Activated CD4-positive, alpha-beta memory T cell treated with anti-CD3 and anti-CD28 coated beads, Interleukin-2, amount 10 ng/mL, durations not matched to agents 7 days and 5 days (primary cell): ENCODE data around the gene LRRC70. TPM values are rescaled to one million over a fixed set of nuclear protein-coding genes. Genes with fewer than 3 reads are reported as not detected.
"Not testable (repeated sequence)": the region's sequence is repeated elsewhere in the genome, so short reads cannot be mapped to it uniquely, and the experiment has no call there.

Experiments
- CTCF ChIA-PET: fragments of 350-600 bp; sonication (Branson Sonifier 250); formaldehyde crosslinking; loops from one replicate; lab custom pipeline; 2021; ENCODE audit warnings: antibody characterized with exemption, inconsistent platforms; lab: Charles Lee
- POLR2A ChIA-PET: fragments of 350-600 bp; sonication (Branson Sonifier 250); formaldehyde crosslinking; loops from one replicate; lab custom pipeline; 2021; ENCODE audit warnings: antibody characterized with exemption; lab: Charles Lee
- DNase-seq: peaks from one replicate; pipeline ENCODE4 v3.0.0-alpha.2; 2020
- H3K27ac Mint-ChIP-seq: one replicate; pipeline ENCODE4 v1.8.0; 2021; ENCODE audit warnings: mild to moderate bottlenecking, mixed read lengths
- H3K27me3 Mint-ChIP-seq: one replicate; pipeline ENCODE4 v1.8.0; 2021; ENCODE audit warnings: mixed read lengths
- H3K36me3 Mint-ChIP-seq: one replicate; pipeline ENCODE4 v1.8.0; 2021; ENCODE audit warnings: low read depth, mixed read lengths
- H3K4me1 Mint-ChIP-seq: one replicate; pipeline ENCODE4 v1.8.0; 2021; ENCODE audit warnings: mixed read lengths
- H3K4me3 Mint-ChIP-seq: one replicate; pipeline ENCODE4 v1.8.0; 2021; ENCODE audit warnings: mild to moderate bottlenecking, mixed read lengths
- H3K9me3 Mint-ChIP-seq: one replicate; pipeline ENCODE4 v1.8.0; 2021; ENCODE audit warnings: mixed read lengths
- total RNA-seq, 2 experiments: library from RNA; stranded (reverse); gene quantifications; one replicate each; pipeline ENCODE4 v1.2.3, GENCODE V29; 2021

LRRC70 gene
- total RNA-seq, 2 experiments from 2014 or later: 0.95 to 1.2 TPM

- Mint-ChIP-seq H3K36me3 (peaks cover 38% of the 10 kb centered on the region), H3K4me1 (no peaks in the 10 kb centered on the region), H3K27ac (no peak overlapping the region), H3K9me3 (peaks cover 7% of the 10 kb centered on the region), H3K4me3 (no peak overlapping the region), H3K27me3 (no peaks in the 10 kb centered on the region)
- CTCF ChIA-PET: no interaction called here
- no peak for DNase-seq
- POLR2A ChIA-PET: interaction anchor here (0.6 kb wide), 1 partner anchor 44 kb away, joined by 3 read pairs; no protein-coding TSS in a partner anchor
These were observed 16.7 kb upstream of the LRRC70 start for GRCh38 chr5:62561896-62562295.

- CTCF ChIA-PET: no interaction called here
- POLR2A ChIA-PET: no interaction called here
- H3K27ac Mint-ChIP-seq: no peak overlapping the region
- H3K4me3 Mint-ChIP-seq: no peak overlapping the region
- peaks cover 39% of the 10 kb centered on the region for H3K36me3 Mint-ChIP-seq
- H3K9me3 Mint-ChIP-seq: peaks cover 12% of the 10 kb centered on the region
- DNase-seq: no peak
- no peaks in the 10 kb centered on the region for H3K4me1 Mint-ChIP-seq
- no peaks in the 10 kb centered on the region for H3K27me3 Mint-ChIP-seq
These were observed 15.8 kb upstream of the LRRC70 start for GRCh38 chr5:62562867-62563266.

GRCh38 chr5:62564101-62564500, 14.5 kb upstream of the LRRC70 start:
- ChIA-PET POLR2A (no interaction called here), CTCF (no interaction called here)
- H3K27ac Mint-ChIP-seq: no peak overlapping the region

GRCh38 chr5:62565740-62566139, 12.9 kb upstream of the LRRC70 start:
- H3K27me3 Mint-ChIP-seq, H3K27ac Mint-ChIP-seq, H3K4me1 Mint-ChIP-seq, DNase-seq, POLR2A ChIA-PET, CTCF ChIA-PET, H3K4me3 Mint-ChIP-seq: not testable (repeated sequence)
- peaks cover 52% of the 10 kb centered on the region for H3K36me3 Mint-ChIP-seq
- H3K9me3 Mint-ChIP-seq: peaks cover 22% of the 10 kb centered on the region

More at GRCh38 chr5:62564101-62564500, 14.5 kb upstream of the LRRC70 start:
- H3K36me3 Mint-ChIP-seq: peaks cover 50% of the 10 kb centered on the region
- peaks cover 4% of the 10 kb centered on the region for H3K4me1 Mint-ChIP-seq
- H3K9me3 Mint-ChIP-seq: peaks cover 20% of the 10 kb centered on the region
- H3K27me3 Mint-ChIP-seq: no peaks in the 10 kb centered on the region
- DNase-seq: no peak
- no peak overlapping the region for H3K4me3 Mint-ChIP-seq

- ChIA-PET POLR2A (no interaction called here), CTCF (no interaction called here)
- no peak overlapping the region for H3K27ac Mint-ChIP-seq
- H3K36me3 Mint-ChIP-seq: peaks cover 42% of the 10 kb centered on the region
- DNase-seq: no peak
- H3K27me3 Mint-ChIP-seq: no peaks in the 10 kb centered on the region
- no peak overlapping the region for H3K4me3 Mint-ChIP-seq
- H3K9me3 Mint-ChIP-seq: peaks cover 22% of the 10 kb centered on the region
- H3K4me1 Mint-ChIP-seq: peaks cover 7% of the 10 kb centered on the region
These were observed 10.5 kb upstream of the LRRC70 start for GRCh38 chr5:62568143-62568542.

GRCh38 chr5:62568800-62569432, 9.7 kb upstream of the LRRC70 start:
- POLR2A ChIA-PET: interaction anchor here (0.7 kb wide), 1 partner anchor 150 kb away, joined by 3 read pairs; no protein-coding TSS in a partner anchor
- DNase-seq: no peak
- Mint-ChIP-seq H3K4me1 (peaks cover 7% of the 10 kb centered on the region), H3K27me3 (no peaks in the 10 kb centered on the region), H3K4me3 (no peak overlapping the region), H3K27ac (no peak overlapping the region), H3K36me3 (peaks cover 42% of the 10 kb centered on the region), H3K9me3 (peaks cover 22% of the 10 kb centered on the region)
- CTCF ChIA-PET: interaction anchor here (0.5 to 1.0 kb wide), 2 partner anchors 125 to 1242 kb away, joined by 3 to 4 read pairs; no protein-coding TSS in a partner anchor

GRCh38 chr5:62569470-62569869, 9.1 kb upstream of the LRRC70 start:
- peaks cover 12% of the 10 kb centered on the region for H3K4me1 Mint-ChIP-seq
- no peak overlapping the region for H3K27ac Mint-ChIP-seq
- peaks cover 22% of the 10 kb centered on the region for H3K9me3 Mint-ChIP-seq
- H3K4me3 Mint-ChIP-seq: no peak overlapping the region
- H3K27me3 Mint-ChIP-seq: no peaks in the 10 kb centered on the region
- DNase-seq: no peak
- ChIA-PET POLR2A (no interaction called here), CTCF (interaction anchor here (1.0 kb wide), 2 partner anchors 126 to 209 kb away, joined by 3 to 4 read pairs; no protein-coding TSS in a partner anchor)
- H3K36me3 Mint-ChIP-seq: peaks cover 39% of the 10 kb centered on the region

GRCh38 chr5:62572918-62573514, 5.6 kb upstream of the LRRC70 start:
- no peak for DNase-seq
- Mint-ChIP-seq H3K4me1 (peaks cover 36% of the 10 kb centered on the region), H3K9me3 (peaks cover 9% of the 10 kb centered on the region), H3K27me3 (no peaks in the 10 kb centered on the region), H3K27ac (no peak overlapping the region), H3K4me3 (no peak overlapping the region), H3K36me3 (peaks cover 16% of the 10 kb centered on the region)
- POLR2A ChIA-PET: interaction anchor here (1.2 kb wide), 1 partner anchor 17 kb away, joined by 3 read pairs; no protein-coding TSS in a partner anchor
- CTCF ChIA-PET: interaction anchor here (0.6 to 1.7 kb wide), 2 partner anchors 10 to 33 kb away, joined by 4 read pairs; no protein-coding TSS in a partner anchor

GRCh38 chr5:62574599-62574998, 4.0 kb upstream of the LRRC70 start:
- no peaks in the 10 kb centered on the region for H3K27me3 Mint-ChIP-seq
- H3K36me3 Mint-ChIP-seq: peaks cover 4% of the 10 kb centered on the region
- no peaks in the 10 kb centered on the region for H3K9me3 Mint-ChIP-seq
- no peak overlapping the region for H3K27ac Mint-ChIP-seq
- peaks cover 36% of the 10 kb centered on the region for H3K4me1 Mint-ChIP-seq
- H3K4me3 Mint-ChIP-seq: no peak overlapping the region
- ChIA-PET POLR2A (no interaction called here), CTCF (no interaction called here)
- no peak for DNase-seq

- ChIA-PET CTCF (no interaction called here), POLR2A (no interaction called here)
These were observed 3.6 kb upstream of the LRRC70 start for GRCh38 chr5:62575066-62575465.

GRCh38 chr5:62575489-62575888, 3.1 kb upstream of the LRRC70 start:
- DNase-seq: no peak
- ChIA-PET CTCF (no interaction called here), POLR2A (no interaction called here)
- Mint-ChIP-seq H3K27me3 (no peaks in the 10 kb centered on the region), H3K27ac (no peak overlapping the region), H3K36me3 (peaks cover 7% of the 10 kb centered on the region), H3K9me3 (no peaks in the 10 kb centered on the region), H3K4me3 (no peak overlapping the region), H3K4me1 (peaks cover 38% of the 10 kb centered on the region)

More at GRCh38 chr5:62575066-62575465, 3.6 kb upstream of the LRRC70 start:
- Mint-ChIP-seq H3K27ac (peak overlapping the region; percentile 13), H3K27me3 (no peaks in the 10 kb centered on the region), H3K36me3 (peaks cover 4% of the 10 kb centered on the region), H3K4me3 (no peak overlapping the region), H3K9me3 (no peaks in the 10 kb centered on the region), H3K4me1 (peaks cover 36% of the 10 kb centered on the region)
- no peak for DNase-seq

GRCh38 chr5:62576570-62577170, 1.9 kb upstream of the LRRC70 start:
- no peaks in the 10 kb centered on the region for H3K9me3 Mint-ChIP-seq
- no peak for DNase-seq
- H3K36me3 Mint-ChIP-seq: peaks cover 13% of the 10 kb centered on the region
- no peaks in the 10 kb centered on the region for H3K27me3 Mint-ChIP-seq
- peaks cover 43% of the 10 kb centered on the region for H3K4me1 Mint-ChIP-seq
- ChIA-PET POLR2A (no interaction called here), CTCF (interaction anchor here (1.0 kb wide), 1 partner anchor 125 kb away, joined by 3 read pairs; no protein-coding TSS in a partner anchor)
- no peak overlapping the region for H3K27ac Mint-ChIP-seq
- no peak overlapping the region for H3K4me3 Mint-ChIP-seq

- peaks cover 13% of the 10 kb centered on the region for H3K36me3 Mint-ChIP-seq
- CTCF ChIA-PET: no interaction called here
These were observed 1.1 kb upstream of the LRRC70 start for GRCh38 chr5:62577488-62577887.

More at GRCh38 chr5:62577488-62577887, 1.1 kb upstream of the LRRC70 start:
- POLR2A ChIA-PET: interaction anchor here (1.2 kb wide), 1 partner anchor 22 kb away, joined by 3 read pairs; no protein-coding TSS in a partner anchor
- DNase-seq: no peak
- Mint-ChIP-seq H3K27ac (no peak overlapping the region), H3K4me3 (no peak overlapping the region), H3K9me3 (no peaks in the 10 kb centered on the region), H3K27me3 (no peaks in the 10 kb centered on the region), H3K4me1 (peaks cover 50% of the 10 kb centered on the region)
